H1 (cell line): Measurements from ENCODE around the gene GRM5. TPM values are rescaled to one million over a fixed set of nuclear protein-coding genes. Genes with fewer than 3 reads are reported as not detected.

Experiments
- JUND ChIP-seq: IDR thresholded peaks from 2 replicates; pipeline ENCODE4 v1.6.1; 2011; ENCODE audit warnings: mild to moderate bottlenecking, improper control_type of control experiment, low read length
- NANOG ChIP-seq: IDR thresholded peaks from 2 replicates; pipeline ENCODE4 v1.6.1; 2011; ENCODE audit warnings: low read length, low read depth, mild to moderate bottlenecking, inconsistent platforms; ENCODE audit not compliant: insufficient read depth, poor library complexity, severe bottlenecking
- SIRT6 ChIP-seq: IDR thresholded peaks from one replicate; pipeline ENCODE4 v1.7.1; 2012; ENCODE audit warnings: low read length, inconsistent platforms
- polyA plus RNA-seq, 7 experiments: library from polyadenylated mRNA; depleted of rRNA in 3 of 7; stranded (reverse) in 5 of 7; unstranded in 2 of 7; fragments of >200 nt in 5 of 7; fragments of 200-250 nt in 2 of 7; gene quantifications; 1 replicate in 5 of 7; 2 replicates in 1 of 7; 4 replicates in 1 of 7; pipeline versions ENCODE4 v1.2.1 to v1.2.3, GENCODE V29; 2011 to 2013; ENCODE audit warnings: missing spikeins in 2 of 7, mixed read lengths in 2 of 7
- total RNA-seq: library from RNA; stranded (reverse); fragmentation: NEBNext Ultra II Directional; extraction: Animal tissue kit (Norgen Biotek cat#: 25700); gene quantifications from 2 replicates; pipeline ENCODE4 v1.2.1, GENCODE V29; 2021
- TF ChIP-seq, protein P1 (sequence below): fragments of 300-600 bp; sonication (generic); IDR thresholded peaks from 2 replicates; pipeline ENCODE4 v1.7.1; 2012; ENCODE audit warnings: low read length, moderate library complexity, mild to moderate bottlenecking, inconsistent platforms; ENCODE audit not compliant: insufficient replicate concordance

GRM5 gene
- total and polyA plus RNA-seq, 2 of the 8 experiments (the other 6 are each of a cell fraction or from before 2014, with no cell fraction given), result 0.15 to 0.43 TPM

DNA sequence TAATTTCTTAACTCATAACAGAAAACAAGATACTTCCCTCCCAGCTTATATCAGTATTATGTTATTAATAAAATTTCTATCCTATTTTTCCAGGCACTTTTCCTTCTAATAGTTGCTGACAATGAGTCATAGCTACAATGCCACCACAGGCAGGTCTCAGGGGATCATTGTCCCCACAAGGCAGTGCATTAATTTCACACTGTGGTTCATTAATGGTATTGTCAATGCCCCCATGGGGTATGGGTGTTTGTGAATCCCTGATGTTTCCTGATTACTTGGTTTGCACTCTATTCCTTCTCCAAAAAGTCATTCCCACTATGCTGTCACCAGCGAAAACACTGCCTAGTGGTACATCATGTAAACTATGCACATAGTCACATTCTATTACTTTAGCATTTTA is 382.8 kb downstream of the GRM5 start (continued):
- TF ChIP-seq, protein P1, sequence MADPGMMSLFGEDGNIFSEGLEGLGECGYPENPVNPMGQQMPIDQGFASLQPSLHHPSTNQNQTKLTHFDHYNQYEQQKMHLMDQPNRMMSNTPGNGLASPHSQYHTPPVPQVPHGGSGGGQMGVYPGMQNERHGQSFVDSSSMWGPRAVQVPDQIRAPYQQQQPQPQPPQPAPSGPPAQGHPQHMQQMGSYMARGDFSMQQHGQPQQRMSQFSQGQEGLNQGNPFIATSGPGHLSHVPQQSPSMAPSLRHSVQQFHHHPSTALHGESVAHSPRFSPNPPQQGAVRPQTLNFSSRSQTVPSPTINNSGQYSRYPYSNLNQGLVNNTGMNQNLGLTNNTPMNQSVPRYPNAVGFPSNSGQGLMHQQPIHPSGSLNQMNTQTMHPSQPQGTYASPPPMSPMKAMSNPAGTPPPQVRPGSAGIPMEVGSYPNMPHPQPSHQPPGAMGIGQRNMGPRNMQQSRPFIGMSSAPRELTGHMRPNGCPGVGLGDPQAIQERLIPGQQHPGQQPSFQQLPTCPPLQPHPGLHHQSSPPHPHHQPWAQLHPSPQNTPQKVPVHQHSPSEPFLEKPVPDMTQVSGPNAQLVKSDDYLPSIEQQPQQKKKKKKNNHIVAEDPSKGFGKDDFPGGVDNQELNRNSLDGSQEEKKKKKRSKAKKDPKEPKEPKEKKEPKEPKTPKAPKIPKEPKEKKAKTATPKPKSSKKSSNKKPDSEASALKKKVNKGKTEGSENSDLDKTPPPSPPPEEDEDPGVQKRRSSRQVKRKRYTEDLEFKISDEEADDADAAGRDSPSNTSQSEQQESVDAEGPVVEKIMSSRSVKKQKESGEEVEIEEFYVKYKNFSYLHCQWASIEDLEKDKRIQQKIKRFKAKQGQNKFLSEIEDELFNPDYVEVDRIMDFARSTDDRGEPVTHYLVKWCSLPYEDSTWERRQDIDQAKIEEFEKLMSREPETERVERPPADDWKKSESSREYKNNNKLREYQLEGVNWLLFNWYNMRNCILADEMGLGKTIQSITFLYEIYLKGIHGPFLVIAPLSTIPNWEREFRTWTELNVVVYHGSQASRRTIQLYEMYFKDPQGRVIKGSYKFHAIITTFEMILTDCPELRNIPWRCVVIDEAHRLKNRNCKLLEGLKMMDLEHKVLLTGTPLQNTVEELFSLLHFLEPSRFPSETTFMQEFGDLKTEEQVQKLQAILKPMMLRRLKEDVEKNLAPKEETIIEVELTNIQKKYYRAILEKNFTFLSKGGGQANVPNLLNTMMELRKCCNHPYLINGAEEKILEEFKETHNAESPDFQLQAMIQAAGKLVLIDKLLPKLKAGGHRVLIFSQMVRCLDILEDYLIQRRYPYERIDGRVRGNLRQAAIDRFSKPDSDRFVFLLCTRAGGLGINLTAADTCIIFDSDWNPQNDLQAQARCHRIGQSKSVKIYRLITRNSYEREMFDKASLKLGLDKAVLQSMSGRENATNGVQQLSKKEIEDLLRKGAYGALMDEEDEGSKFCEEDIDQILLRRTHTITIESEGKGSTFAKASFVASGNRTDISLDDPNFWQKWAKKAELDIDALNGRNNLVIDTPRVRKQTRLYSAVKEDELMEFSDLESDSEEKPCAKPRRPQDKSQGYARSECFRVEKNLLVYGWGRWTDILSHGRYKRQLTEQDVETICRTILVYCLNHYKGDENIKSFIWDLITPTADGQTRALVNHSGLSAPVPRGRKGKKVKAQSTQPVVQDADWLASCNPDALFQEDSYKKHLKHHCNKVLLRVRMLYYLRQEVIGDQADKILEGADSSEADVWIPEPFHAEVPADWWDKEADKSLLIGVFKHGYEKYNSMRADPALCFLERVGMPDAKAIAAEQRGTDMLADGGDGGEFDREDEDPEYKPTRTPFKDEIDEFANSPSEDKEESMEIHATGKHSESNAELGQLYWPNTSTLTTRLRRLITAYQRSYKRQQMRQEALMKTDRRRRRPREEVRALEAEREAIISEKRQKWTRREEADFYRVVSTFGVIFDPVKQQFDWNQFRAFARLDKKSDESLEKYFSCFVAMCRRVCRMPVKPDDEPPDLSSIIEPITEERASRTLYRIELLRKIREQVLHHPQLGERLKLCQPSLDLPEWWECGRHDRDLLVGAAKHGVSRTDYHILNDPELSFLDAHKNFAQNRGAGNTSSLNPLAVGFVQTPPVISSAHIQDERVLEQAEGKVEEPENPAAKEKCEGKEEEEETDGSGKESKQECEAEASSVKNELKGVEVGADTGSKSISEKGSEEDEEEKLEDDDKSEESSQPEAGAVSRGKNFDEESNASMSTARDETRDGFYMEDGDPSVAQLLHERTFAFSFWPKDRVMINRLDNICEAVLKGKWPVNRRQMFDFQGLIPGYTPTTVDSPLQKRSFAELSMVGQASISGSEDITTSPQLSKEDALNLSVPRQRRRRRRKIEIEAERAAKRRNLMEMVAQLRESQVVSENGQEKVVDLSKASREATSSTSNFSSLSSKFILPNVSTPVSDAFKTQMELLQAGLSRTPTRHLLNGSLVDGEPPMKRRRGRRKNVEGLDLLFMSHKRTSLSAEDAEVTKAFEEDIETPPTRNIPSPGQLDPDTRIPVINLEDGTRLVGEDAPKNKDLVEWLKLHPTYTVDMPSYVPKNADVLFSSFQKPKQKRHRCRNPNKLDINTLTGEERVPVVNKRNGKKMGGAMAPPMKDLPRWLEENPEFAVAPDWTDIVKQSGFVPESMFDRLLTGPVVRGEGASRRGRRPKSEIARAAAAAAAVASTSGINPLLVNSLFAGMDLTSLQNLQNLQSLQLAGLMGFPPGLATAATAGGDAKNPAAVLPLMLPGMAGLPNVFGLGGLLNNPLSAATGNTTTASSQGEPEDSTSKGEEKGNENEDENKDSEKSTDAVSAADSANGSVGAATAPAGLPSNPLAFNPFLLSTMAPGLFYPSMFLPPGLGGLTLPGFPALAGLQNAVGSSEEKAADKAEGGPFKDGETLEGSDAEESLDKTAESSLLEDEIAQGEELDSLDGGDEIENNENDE, result peak; percentile 21
- peak; percentile 67; the same call in 1 of the 2 replicates for TF ChIP-seq JUND
- TF ChIP-seq SIRT6, result no peak
- TF ChIP-seq NANOG, result peak; percentile 89
